SK-N-SH treated with all-trans-retinoic acid at 6 μM for 48 hours (cell line): ENCODE results near the gene UBR2.

Source experiments
- ATAC-seq: fragments of 200-7000 bp; cut with Tn5 transposase; 3 replicates; pipeline ENCODE4 v1.9.1; 2020; ENCODE audit warnings: mild to moderate bottlenecking, moderate library complexity
- ARNTL ChIP-seq: fragments of 450-650 bp; formaldehyde crosslinking; IDR thresholded peaks from 2 replicates; pipeline ENCODE4 v1.5.0; 2020; ENCODE audit warnings: low read depth, mild to moderate bottlenecking, moderate library complexity, borderline replicate concordance
- CSDC2 ChIP-seq: fragments of 250-450 bp; sonication (Bioruptor Pico); IDR thresholded peaks from 2 replicates; pipeline ENCODE4 v1.5.0; 2020; ENCODE audit warnings: mild to moderate bottlenecking, moderate library complexity
- ESRRG ChIP-seq: fragments of 250-450 bp; sonication (Bioruptor Pico); IDR thresholded peaks from 2 replicates; pipeline ENCODE4 v1.6.1; 2021; ENCODE audit warnings: mild to moderate bottlenecking
- GLIS3 ChIP-seq: fragments of 250-450 bp; sonication (Bioruptor Pico); IDR thresholded peaks from 2 replicates; pipeline ENCODE4 v1.5.0; 2020; ENCODE audit warnings: mild to moderate bottlenecking, moderate library complexity
- ISL1 ChIP-seq: fragments of 250-450 bp; sonication (Bioruptor Pico); IDR thresholded peaks from 2 replicates; pipeline ENCODE4 v2.1.2; 2022; ENCODE audit warnings: mild to moderate bottlenecking, moderate library complexity
- OSR1 ChIP-seq: fragments of 250-450 bp; sonication (Bioruptor Pico); IDR thresholded peaks from 2 replicates; pipeline ENCODE4 v1.8.0; 2022; ENCODE audit warnings: moderate library complexity, mild to moderate bottlenecking, inconsistent platforms
- PPARA ChIP-seq: fragments of 250-450 bp; sonication (Bioruptor Pico); IDR thresholded peaks from 2 replicates; pipeline ENCODE4 v1.5.0; 2020; ENCODE audit warnings: mild to moderate bottlenecking, borderline replicate concordance
- RARB ChIP-seq: fragments of 250-450 bp; sonication (Bioruptor Pico); IDR thresholded peaks from 2 replicates; pipeline ENCODE4 v1.8.0; 2021; ENCODE audit warnings: mild to moderate bottlenecking, moderate library complexity
- SNAI2 ChIP-seq: fragments of 250-450 bp; sonication (Bioruptor Pico); IDR thresholded peaks from 2 replicates; pipeline ENCODE4 v1.5.0; 2020; ENCODE audit warnings: mild to moderate bottlenecking, moderate library complexity
- TCF4 ChIP-seq: fragments of 250-450 bp; sonication (Bioruptor Pico); IDR thresholded peaks from 2 replicates; pipeline ENCODE4 v1.8.0; 2021; ENCODE audit warnings: mild to moderate bottlenecking, moderate library complexity, borderline replicate concordance
- TOX ChIP-seq: fragments of 250-450 bp; sonication (Bioruptor Pico); IDR thresholded peaks from 2 replicates; pipeline ENCODE4 v1.8.0; 2021; ENCODE audit warnings: mild to moderate bottlenecking, moderate library complexity, borderline replicate concordance
- ZC3H10 ChIP-seq: fragments of 250-450 bp; sonication (Bioruptor Pico); IDR thresholded peaks from 2 replicates; pipeline ENCODE4 v1.5.1; 2021; ENCODE audit warnings: mild to moderate bottlenecking, moderate library complexity
- ZFP3 ChIP-seq: fragments of 250-450 bp; sonication (Bioruptor Pico); IDR thresholded peaks from 2 replicates; pipeline ENCODE4 v1.5.0; 2020; ENCODE audit warnings: mild to moderate bottlenecking, moderate library complexity
- ZFP30 ChIP-seq: fragments of 450-650 bp; formaldehyde crosslinking; IDR thresholded peaks from 2 replicates; pipeline ENCODE4 v1.5.0; 2022; ENCODE audit warnings: mild to moderate bottlenecking, moderate library complexity
- ZNF565 ChIP-seq: fragments of 450-650 bp; formaldehyde crosslinking; conservative IDR thresholded peaks from 2 replicates; pipeline ENCODE4 v1.5.0; 2020; ENCODE audit warnings: low read depth, mild to moderate bottlenecking, moderate library complexity
- TF ChIP-seq, protein P1 (sequence below): fragments of 250-450 bp; sonication (Bioruptor Pico); IDR thresholded peaks from 2 replicates; pipeline ENCODE4 v1.5.1; 2020; ENCODE audit warnings: low read depth, mild to moderate bottlenecking, moderate library complexity
- TF ChIP-seq, protein P2 (sequence below): fragments of 250-450 bp; sonication (Bioruptor Pico); IDR thresholded peaks from 2 replicates; pipeline ENCODE4 v1.8.0; 2021; ENCODE audit warnings: low read depth, mild to moderate bottlenecking, moderate library complexity, borderline replicate concordance
- TF ChIP-seq, protein P3 (sequence below): fragments of 250-450 bp; sonication (Bioruptor Pico); IDR thresholded peaks from 2 replicates; pipeline ENCODE4 v1.8.0; 2020; ENCODE audit warnings: mild to moderate bottlenecking, moderate library complexity, borderline replicate concordance
- TF ChIP-seq, protein P4 (sequence below): fragments of 250-450 bp; sonication (Bioruptor Pico); IDR thresholded peaks from 2 replicates; pipeline ENCODE4 v1.5.0; 2020; ENCODE audit warnings: mild to moderate bottlenecking, moderate library complexity
- TF ChIP-seq, protein P5 (sequence below): fragments of 250-450 bp; sonication (Bioruptor Pico); IDR thresholded peaks from 2 replicates; pipeline ENCODE4 v1.5.1; 2021; ENCODE audit warnings: mild to moderate bottlenecking, moderate library complexity

Gene UBR2

DNA sequence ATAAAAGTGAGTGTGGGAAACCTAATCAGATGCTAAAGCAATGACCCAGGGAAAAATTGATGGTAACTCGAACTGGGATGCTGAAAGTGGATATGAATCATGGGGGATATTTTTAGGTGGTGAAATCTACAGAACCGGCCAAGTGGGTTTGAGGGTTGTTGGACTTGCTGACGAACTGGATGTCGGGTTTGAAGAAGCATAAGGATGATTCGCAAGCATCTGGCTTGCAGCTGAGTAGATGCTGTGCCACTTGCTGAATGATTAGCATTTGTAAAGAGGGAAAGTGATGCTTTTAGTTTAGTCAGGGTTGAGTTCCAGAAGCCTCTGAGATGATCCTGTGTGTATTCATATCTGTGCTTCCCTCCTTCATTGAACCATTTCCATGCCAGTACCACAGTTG is 54.9 kb downstream of the UBR2 start:
- TF ChIP-seq, protein P1, sequence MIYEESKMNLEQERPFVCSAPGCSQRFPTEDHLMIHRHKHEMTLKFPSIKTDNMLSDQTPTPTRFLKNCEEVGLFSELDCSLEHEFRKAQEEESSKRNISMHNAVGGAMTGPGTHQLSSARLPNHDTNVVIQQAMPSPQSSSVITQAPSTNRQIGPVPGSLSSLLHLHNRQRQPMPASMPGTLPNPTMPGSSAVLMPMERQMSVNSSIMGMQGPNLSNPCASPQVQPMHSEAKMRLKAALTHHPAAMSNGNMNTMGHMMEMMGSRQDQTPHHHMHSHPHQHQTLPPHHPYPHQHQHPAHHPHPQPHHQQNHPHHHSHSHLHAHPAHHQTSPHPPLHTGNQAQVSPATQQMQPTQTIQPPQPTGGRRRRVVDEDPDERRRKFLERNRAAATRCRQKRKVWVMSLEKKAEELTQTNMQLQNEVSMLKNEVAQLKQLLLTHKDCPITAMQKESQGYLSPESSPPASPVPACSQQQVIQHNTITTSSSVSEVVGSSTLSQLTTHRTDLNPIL (CRISPR knock-in tag), result no peak
- TF ChIP-seq ARNTL (CRISPR knock-in tag), result no peak
- TF ChIP-seq TOX (CRISPR knock-in tag), result no peak
- TF ChIP-seq ZFP30 (CRISPR knock-in tag), result no peak
- no peak for TF ChIP-seq GLIS3 (CRISPR knock-in tag)
- TF ChIP-seq, protein P2, sequence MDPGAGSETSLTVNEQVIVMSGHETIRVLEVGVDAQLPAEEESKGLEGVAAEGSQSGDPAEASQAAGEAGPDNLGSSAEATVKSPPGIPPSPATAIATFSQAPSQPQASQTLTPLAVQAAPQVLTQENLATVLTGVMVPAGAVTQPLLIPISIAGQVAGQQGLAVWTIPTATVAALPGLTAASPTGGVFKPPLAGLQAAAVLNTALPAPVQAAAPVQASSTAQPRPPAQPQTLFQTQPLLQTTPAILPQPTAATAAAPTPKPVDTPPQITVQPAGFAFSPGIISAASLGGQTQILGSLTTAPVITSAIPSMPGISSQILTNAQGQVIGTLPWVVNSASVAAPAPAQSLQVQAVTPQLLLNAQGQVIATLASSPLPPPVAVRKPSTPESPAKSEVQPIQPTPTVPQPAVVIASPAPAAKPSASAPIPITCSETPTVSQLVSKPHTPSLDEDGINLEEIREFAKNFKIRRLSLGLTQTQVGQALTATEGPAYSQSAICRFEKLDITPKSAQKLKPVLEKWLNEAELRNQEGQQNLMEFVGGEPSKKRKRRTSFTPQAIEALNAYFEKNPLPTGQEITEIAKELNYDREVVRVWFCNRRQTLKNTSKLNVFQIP (CRISPR knock-in tag), result no peak
- no peak for TF ChIP-seq ZC3H10 (CRISPR knock-in tag)
- TF ChIP-seq TCF4 (CRISPR knock-in tag), result no peak
- TF ChIP-seq CSDC2 (CRISPR knock-in tag), result no peak
- TF ChIP-seq ESRRG, result no peak
- TF ChIP-seq RARB (CRISPR knock-in tag), result no peak
- TF ChIP-seq PPARA (CRISPR knock-in tag), result no peak
- no peak for TF ChIP-seq ZNF565 (CRISPR knock-in tag)
- ATAC-seq, result no peak

DNA sequence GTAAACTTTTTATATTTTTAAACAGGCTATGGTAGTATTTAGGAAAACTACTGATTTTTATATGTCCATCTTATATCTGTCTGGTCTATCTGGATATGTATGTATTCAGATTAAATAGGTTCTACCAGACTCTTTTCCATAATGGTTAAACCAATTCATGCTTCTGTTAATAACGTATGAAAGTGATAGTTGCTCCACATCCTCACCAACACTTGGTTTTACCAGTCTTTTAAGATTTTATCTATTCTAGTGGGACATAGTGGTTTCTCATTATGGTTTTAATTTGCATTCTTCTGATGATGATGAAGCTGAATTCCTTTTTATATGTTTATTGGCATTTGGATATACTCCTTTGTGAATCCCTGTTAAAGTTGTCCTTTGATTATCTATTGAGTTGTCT is 56.1 kb downstream of the UBR2 start:
- TF ChIP-seq, protein P3, sequence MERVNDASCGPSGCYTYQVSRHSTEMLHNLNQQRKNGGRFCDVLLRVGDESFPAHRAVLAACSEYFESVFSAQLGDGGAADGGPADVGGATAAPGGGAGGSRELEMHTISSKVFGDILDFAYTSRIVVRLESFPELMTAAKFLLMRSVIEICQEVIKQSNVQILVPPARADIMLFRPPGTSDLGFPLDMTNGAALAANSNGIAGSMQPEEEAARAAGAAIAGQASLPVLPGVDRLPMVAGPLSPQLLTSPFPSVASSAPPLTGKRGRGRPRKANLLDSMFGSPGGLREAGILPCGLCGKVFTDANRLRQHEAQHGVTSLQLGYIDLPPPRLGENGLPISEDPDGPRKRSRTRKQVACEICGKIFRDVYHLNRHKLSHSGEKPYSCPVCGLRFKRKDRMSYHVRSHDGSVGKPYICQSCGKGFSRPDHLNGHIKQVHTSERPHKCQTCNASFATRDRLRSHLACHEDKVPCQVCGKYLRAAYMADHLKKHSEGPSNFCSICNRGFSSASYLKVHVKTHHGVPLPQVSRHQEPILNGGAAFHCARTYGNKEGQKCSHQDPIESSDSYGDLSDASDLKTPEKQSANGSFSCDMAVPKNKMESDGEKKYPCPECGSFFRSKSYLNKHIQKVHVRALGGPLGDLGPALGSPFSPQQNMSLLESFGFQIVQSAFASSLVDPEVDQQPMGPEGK (CRISPR knock-in tag), result no peak
- no peak for TF ChIP-seq ZC3H10 (CRISPR knock-in tag)
- no peak for TF ChIP-seq PPARA (CRISPR knock-in tag)
- no peak for TF ChIP-seq TCF4 (CRISPR knock-in tag)
- TF ChIP-seq ZFP3 (CRISPR knock-in tag), result no peak
- TF ChIP-seq ISL1, result no peak
- no peak for TF ChIP-seq SNAI2

DNA sequence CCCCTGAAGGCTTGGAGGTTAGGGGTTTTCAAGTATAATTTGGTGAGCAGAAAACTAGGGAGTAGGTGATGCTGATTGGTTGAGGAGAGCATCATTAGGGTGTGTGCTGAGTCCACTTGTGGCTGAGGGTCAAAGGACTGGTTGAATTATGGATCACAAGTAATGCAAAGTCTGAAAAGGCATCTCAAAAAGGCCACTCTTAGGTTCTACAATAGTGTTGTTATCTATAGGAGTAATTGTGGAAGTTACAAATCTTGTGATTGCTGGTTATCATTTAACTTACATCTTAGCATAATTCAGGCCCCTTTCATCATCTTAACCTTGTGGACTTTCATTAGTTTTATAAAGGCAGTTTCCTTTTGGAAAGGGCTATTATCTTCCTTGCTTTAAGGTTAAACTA is 60.8 kb downstream of the UBR2 start:
- TF ChIP-seq, protein P4, sequence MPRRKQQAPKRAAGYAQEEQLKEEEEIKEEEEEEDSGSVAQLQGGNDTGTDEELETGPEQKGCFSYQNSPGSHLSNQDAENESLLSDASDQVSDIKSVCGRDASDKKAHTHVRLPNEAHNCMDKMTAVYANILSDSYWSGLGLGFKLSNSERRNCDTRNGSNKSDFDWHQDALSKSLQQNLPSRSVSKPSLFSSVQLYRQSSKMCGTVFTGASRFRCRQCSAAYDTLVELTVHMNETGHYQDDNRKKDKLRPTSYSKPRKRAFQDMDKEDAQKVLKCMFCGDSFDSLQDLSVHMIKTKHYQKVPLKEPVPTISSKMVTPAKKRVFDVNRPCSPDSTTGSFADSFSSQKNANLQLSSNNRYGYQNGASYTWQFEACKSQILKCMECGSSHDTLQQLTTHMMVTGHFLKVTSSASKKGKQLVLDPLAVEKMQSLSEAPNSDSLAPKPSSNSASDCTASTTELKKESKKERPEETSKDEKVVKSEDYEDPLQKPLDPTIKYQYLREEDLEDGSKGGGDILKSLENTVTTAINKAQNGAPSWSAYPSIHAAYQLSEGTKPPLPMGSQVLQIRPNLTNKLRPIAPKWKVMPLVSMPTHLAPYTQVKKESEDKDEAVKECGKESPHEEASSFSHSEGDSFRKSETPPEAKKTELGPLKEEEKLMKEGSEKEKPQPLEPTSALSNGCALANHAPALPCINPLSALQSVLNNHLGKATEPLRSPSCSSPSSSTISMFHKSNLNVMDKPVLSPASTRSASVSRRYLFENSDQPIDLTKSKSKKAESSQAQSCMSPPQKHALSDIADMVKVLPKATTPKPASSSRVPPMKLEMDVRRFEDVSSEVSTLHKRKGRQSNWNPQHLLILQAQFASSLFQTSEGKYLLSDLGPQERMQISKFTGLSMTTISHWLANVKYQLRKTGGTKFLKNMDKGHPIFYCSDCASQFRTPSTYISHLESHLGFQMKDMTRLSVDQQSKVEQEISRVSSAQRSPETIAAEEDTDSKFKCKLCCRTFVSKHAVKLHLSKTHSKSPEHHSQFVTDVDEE (CRISPR knock-in tag), result no peak
- TF ChIP-seq OSR1 (CRISPR knock-in tag) (no peak), ZFP3 (CRISPR knock-in tag) (no peak), RARB (CRISPR knock-in tag) (no peak), GLIS3 (CRISPR knock-in tag) (no peak), CSDC2 (CRISPR knock-in tag) (no peak), ZC3H10 (CRISPR knock-in tag) (no peak), ISL1 (no peak), TOX (CRISPR knock-in tag) (no peak)
- TF ChIP-seq, protein P1 (CRISPR knock-in tag), result no peak
- TF ChIP-seq, protein P2 (CRISPR knock-in tag), result no peak
- TF ChIP-seq, protein P5, sequence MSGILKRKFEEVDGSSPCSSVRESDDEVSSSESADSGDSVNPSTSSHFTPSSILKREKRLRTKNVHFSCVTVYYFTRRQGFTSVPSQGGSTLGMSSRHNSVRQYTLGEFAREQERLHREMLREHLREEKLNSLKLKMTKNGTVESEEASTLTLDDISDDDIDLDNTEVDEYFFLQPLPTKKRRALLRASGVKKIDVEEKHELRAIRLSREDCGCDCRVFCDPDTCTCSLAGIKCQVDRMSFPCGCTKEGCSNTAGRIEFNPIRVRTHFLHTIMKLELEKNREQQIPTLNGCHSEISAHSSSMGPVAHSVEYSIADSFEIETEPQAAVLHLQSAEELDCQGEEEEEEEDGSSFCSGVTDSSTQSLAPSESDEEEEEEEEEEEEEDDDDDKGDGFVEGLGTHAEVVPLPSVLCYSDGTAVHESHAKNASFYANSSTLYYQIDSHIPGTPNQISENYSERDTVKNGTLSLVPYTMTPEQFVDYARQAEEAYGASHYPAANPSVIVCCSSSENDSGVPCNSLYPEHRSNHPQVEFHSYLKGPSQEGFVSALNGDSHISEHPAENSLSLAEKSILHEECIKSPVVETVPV (CRISPR knock-in tag), result no peak
- TF ChIP-seq, protein P3 (CRISPR knock-in tag), result no peak
- no peak for ATAC-seq

More for the DNA sequence above, 56.1 kb downstream of the UBR2 start:
- ATAC-seq, result no peak
